HG03175 (cell line): ENCODE measurements around the gene ZNF462.

ENCODE experiments used
- ATAC-seq: cut with Tn5 transposase; IDR thresholded peaks from one replicate; pipeline ENCODE4 v1.9.1; 2021; ENCODE audit warnings: mild to moderate bottlenecking, moderate library complexity; ENCODE audit not compliant: unreplicated experiment

Gene ZNF462

DNA sequence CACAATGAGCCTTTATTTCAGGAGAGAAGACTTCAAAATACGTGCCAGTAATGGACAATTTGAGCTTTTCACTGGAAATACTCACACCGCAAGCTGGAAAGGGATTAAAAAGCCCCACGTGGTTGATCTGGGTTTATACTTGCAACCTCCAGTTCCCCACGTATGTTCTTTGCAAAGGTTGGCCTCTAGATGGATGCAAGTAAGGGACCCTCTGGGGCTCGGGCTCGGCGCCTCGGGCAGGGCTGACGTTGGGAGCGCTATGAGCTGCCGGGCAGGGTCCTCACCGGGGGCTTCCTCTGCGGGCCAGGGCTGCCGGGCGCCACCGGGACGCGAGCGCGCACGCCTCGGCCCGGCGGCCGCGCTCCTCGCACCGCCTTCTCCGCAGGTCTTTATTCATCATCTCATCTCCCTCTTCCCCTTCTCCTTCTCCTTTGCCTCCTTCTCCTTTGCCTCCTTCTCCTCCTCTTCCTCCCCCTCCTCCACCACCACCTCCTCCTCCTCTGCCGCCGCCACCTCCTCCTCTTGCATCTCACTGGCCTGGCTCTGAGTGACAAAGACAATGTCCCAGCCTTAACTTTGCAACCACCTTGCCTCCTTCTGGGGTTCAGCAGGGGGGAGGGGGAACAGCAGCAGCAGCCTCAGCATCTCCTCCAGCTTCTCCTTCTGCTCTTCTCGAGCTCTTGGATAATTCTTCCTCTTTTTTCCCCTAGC is 701 bp upstream of the ZNF462 start:
- ATAC-seq = no peak

DNA sequence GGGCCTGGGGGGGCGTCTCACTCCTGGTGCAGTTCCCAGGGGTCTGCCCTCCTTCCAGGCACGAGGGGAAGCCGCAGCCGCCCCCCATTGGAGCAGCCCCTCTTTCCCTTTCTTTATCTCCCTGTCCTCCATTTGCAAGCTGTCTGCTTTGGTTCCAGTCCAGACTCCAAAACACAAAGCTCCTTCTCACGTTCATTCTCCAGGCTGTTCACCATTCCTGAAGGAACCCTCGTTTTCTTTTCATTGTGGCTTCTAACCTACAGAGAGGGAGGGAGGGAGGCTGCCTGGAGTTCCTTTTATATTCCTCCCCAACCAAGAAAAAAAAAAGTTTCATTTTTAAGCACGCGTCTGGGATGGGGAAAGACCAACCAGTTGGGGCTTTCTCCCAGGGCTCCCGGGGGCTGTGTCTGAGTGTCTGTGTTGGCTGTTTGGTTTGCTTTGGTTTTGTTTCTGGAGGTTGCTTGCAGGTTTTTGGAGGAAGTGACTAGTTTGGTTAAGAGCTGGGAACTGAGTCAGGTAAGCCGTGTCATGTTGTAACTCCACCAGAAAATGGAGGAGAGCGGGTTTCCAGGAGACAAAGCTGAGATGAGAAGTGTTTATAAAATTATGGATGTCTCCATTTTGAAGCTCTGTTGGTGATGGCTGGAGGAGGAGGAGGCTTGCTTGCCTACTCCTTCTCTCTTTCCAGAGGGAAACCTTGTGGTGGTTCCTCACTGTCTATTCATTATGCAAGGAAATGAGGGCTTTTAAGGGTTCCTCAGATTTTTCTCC is 1.6 kb downstream of the ZNF462 start:
- no peak for ATAC-seq

DNA sequence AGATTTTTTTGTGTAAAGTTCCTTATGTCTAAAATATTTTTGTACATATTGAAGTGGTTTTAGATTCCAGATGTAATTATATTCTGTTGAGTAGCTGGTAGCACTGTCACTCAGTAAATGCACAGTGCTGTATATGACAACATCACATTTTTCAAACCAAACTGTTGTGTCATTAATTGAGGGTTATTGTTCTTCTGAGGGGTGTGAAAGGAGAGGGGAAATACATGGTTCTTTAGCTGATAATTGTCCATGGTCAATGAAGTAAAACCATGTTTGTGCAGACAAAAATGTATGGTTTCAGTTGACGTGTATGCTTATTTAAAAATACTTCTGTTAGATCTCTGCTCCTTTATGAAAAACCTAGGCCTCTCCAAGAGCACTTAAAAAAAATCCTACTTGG is 3.3 kb downstream of the ZNF462 start:
- no peak for ATAC-seq

DNA sequence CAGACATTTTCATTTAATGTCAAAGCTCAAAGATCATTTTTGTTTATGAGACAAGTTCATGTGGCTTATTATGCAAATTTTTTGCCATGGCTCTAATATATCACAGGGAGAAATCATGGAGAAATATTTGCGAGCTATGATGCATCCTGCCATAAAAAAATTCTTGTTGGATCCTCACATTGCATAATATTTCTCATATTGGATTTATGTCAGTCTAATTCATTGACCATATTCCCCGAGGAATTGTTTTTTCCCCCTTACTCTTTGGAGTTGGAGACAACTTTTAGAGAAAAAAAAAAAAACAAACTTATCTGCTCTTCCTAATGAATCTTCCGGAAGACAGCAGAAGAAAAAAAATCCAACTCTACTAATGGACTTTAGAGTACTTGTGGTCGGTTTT is 4.3 kb downstream of the ZNF462 start:
- no peak for ATAC-seq

DNA sequence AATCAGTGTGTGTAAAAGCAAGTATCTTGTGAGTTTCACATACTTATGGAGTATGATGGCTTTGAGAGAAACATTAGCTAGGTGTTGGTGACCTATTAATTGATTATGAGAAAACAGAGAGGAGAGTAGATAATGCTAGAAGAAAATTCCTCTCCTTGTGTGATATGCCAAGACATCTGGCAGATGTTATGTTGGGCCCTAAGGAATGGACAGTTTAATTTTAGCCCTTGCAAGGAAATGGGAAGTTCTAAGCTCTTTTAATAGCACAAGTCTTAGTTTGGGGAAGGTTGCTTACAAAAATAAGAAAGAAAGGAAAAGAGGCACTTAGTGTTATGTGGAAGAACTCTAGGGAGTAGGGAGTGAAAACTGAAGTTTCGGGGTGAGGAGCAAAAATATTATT is 5.1 kb downstream of the ZNF462 start:
- ATAC-seq = no peak

DNA sequence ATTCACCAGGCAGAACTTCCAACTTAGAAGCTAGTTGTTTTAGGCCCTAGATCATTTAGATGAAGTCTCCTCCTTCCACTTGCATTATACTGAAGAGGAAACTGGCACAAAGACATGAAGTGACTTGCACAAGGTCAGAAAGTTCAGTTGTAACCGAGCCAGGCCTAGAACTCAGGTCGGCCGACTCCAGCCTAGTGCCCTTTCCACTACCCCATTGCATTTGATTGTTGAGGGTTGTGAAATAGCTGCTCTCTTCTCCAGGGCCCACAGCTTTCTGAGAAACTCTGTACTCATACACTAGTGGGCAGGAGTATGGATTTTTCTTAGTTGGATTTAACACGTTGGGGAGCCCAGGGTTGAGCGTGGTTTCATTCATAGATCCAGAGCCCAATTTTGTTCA is 5.6 kb downstream of the ZNF462 start:
- ATAC-seq = no peak

DNA sequence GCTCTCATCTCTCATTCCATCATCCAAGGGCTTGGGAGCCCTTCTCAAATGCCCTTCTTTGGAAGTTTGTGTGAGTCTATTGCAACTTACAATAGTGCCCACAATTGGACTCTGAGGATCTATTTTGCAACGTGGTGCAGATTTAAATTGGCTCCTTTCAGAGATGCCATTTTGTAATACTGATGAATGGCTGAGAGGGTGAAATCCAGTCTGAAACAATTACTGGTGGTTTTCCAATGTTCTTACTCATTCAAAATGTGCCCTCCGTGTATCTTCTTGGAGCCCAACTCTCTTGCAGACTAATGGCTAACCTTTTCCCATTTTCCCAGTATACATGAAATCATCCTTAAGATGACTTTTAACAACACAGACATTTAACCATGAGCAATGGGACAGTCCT is 6.1 kb downstream of the ZNF462 start:
- ATAC-seq = no peak

DNA sequence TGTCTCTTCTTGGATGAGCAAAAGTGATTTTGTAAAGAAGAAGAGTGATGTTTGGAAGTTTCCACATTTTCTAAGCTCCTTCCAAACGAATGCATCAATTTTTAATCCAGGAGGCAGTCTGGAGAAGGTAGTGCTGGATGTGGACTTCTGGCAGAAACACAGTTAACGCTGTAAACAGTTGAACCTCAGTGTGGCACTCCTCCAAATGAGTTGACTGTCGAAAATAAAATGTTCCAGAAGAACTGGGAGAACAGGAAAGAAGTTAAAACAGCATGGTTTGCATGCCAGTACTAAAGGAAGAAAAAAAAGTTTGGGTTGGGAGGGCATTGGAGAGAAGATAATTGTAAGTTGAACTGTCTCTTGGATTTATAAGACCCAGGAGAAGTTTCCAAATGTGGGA is 6.5 kb downstream of the ZNF462 start:
- no peak for ATAC-seq

DNA sequence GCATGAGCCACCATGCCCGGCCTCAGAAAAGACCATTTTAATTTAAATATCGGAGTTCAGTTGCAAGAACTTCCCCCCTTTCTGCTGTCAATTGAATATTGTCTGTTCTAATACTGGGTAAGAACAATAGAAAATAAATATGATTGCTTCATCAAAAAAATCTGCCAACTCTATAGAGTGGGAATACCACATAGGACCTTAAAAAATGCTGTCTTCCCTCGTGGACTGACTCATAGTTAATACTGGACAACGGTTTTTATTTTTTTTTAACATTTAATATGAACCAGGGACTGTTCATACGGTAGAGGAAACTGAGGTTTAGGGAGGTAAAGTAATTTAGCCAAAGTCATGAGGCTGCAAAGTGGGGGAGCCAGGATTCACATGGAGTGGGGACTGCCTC is 9.7 kb downstream of the ZNF462 start:
- ATAC-seq = no peak

DNA sequence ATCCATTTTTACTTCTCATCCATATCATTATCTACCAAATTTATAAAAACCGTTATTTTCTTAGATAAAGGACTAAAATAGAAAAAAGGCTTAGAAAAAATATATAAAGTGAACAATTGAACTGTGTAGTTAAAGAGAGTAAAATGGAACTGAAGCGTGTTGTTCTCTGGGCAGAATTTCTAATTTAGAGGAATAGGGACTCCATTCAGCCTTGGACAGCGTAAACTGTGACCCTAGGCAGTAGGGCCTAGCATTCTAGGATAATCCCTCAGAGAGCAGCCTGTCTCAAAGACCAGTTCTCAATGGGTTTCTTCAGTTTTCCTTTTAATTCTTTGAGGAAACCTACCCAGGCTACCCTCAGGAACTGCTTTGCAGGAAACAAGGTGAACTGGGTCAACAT is 11.1 kb downstream of the ZNF462 start:
- ATAC-seq = no peak

DNA sequence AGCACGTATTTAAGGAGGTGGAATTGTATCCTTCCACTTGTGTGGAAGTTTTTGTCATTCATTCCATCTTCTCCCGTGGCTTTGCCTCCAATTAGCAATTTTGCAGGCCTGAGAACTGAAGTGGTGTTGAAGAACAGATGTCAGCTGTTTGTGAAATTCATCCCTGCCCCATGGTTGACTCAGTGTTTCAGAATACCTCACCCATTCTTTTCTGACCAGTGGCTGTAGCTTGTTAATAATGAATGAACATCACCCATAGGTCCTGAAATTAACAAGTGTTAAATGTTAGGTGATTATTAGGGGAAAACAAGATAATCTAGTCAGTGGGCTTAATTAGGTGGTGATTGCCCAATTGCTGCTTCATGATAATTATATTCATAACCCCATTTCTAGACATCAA is 11.7 kb downstream of the ZNF462 start:
- no peak for ATAC-seq

DNA sequence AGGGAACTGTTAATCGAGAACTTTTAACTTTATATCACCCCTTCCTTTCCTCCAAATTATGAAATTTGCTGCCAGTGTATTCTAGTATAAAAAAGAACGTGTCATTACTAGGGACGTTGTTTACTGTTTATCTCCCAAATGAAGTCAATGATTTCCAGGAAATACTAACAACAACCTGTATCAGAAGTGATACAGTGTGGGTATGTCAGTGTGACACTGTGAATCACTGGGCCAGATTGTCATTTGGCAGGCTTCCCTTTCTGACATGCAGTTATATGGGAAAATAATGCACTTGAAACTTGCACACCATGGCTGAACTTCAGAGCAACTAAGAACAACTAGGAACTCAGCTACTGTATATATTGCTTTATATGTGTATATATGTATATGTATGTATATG is 12.6 kb downstream of the ZNF462 start:
- ATAC-seq = no peak

DNA sequence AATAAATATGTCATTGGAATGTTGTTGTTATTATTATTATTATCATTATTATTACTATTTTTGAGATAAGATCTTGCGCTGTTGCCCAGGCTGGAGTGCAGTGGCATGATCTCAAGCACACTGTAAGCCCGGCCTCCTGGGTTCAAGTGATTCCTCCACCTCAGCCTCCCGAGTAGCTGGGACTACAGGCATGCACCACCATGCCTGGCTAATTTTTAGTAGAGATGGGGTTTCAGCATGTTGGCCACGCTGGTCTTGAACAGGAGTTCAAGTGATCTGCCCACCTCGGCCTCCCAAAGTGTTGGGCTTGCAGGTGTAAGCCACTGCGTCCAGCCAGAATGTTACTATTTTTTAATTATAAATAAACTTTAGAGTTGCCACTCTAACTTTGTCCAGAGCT is 14.4 kb downstream of the ZNF462 start:
- ATAC-seq = no peak

DNA sequence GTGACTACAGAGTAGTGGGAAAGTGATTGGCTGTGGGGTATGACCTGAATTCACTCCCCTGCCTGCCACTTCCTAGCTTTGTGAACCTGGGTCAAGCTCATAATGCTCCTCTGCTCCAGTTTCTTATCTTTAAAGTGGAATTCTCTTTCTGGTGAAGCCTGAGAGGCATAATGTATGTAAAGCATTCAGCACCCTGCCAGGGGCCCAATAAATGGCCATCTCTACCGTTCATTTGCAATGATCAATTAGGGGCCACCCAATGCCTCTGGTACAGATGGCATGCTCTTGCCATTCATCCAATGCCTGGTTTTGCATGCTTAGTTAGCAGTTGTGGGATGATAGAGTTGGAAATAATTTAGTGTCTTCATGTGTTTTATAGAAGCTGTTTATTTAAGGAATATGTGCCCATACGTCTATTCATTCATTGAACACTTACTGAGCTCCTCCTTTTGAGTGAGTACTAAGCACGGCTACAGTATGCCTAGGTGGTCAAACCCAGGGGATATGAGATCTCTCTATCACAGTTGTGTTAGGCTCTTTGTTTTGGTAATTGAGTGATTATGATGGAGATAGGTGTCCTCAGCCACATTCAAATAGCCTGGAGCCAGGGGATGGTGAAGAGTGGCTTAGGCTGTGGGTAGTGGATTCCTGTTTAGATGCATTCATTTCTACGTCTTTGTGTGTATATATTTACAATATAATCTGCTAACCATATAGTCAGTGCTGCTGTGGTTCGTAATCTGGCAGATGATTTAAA is 15.3 kb downstream of the ZNF462 start:
- ATAC-seq = no peak

DNA sequence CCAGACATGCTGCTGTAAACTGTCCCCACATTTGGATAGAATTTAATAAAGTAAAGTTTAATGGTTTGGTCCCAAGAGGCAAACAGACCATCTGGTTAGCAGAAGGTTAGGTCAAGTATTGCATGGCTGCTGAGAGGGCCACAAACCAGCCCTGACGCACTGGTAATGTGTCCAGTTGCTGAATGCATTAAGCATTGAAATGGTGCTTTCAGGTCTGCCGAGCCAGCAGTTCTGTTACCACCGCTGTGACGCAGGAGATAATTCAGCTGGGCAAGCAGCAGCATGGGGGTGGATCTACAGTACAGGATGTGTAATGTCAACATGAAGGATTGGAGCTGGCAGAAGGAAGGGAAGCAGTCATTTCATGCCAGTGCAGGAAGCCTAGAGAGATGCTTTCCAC is 16.0 kb downstream of the ZNF462 start:
- no peak for ATAC-seq

DNA sequence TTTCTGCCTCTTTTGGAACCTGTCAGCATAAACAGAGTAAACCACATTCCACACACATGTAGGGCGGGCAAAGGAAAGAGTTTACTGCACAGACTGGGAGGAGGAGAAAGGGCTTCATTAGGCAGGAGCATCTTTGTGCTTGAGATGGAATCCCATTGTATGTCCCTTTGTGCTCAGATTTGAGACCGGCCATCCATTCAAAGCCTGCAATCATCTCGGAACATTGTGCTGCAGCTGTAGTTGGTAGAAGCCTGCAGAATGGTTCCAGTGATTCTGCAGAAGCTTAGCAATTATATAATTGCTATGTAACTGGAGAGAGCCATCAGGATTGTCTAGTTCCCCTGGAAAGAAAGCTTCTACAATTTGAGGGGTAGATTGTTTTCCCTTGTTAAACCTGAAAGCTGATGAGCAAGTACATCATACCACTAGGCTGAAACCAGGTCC is 16.5 kb downstream of the ZNF462 start:
- no peak for ATAC-seq

DNA sequence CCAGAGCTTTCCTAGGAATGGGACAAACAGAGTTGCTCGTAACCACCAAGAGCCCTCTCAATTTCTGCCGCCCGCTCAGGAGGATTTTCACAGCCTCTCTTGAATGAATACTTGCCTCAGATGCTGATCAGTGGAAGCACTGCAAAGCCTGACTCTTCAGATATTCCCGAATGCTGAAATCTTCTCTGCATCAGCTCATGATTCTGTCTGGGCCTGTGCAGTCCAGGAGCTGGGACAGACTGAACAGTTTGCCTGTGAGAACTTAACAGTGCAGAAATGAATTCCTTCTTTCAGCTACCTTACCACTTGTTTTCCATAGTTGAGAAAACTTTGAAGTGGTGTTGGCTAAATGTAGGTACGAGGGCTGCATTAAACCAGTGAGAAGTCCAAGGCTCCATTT is 17.1 kb downstream of the ZNF462 start:
- ATAC-seq = no peak

DNA sequence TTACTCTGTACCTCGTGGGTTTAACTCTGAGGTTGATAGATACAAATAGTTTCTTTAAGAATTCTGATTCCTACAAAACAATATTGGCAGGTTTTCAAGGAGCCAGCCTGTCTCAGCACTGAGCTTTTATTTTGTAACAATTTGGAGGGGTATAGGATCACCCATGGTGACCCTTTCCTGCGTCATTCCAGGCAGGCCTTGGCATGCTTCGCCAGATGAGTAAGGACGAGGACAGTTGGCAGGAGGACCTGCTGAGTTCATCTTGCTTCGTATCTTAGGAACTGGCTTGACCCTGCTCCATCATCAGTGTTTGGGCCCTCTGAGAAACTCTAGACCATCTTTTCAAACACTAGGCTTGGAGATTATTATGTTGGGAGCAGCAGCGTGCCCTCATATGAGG is 17.9 kb downstream of the ZNF462 start:
- ATAC-seq = no peak

DNA sequence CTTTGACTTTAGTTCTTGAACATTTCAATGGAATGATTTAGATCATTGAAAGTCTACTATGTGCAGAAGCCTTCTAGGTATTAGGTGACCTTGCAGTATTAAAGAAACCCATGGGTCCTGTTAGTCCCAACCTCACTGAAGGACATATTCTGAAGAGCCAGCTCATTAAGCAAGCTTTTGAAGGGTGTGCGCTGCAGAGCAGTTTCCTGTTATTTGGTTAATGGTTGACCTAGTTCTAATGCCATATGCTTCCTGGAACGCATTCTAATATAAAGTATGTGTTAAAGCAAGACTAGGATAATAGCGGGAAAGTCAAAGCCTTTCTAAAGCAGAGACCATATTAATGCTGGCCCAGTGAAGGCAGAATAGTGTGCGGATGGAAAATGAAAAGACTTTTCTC is 20.1 kb downstream of the ZNF462 start:
- no peak for ATAC-seq

DNA sequence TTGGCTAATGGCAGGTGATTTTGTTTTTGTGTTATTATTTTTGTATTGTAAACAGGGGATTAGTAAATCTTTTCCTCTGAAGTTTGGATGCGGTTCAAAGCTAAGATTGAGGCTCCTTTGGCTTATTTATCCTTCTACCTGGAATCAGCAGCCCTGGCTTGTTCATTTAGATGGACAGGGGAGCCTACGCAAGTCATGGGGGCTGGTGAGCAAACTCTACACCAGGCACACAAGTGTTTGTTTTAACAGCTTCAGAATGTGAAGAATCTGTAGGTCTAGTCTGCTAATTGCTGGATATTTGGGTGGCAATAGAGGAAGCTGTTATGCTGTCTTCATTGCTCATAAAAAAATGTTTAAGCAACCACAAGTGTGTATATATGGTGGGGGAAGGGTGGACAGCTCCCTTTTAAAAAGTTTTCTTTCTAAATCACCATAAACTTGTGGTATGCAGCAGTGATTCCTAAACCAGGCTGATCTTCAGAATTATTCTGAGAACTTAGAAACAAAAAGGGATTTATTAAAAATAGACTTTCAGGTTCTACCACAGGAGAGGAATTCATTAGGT is 20.7 kb downstream of the ZNF462 start:
- no peak for ATAC-seq

DNA sequence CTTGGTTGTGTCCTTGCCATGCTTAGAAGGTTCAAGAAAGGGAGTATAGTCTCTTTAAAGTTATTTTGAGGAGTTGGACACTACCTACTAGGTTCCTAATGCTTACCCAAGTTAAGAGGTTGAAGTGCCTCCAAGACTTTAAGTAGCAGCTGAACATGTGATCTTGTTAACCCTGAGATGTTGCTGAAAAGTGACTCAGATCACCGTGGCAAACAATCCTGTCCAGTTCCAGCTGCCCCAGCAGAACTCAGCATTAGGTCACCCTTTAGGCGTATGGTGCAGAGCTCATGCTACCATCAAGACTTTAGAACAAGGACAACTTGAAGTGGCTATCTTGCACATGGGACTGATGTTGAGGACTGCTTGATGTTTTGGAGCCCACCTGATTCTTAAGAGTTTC is 22.5 kb downstream of the ZNF462 start:
- ATAC-seq = no peak
